H1 (cell line): ENCODE measurements around the gene PLCB1. TPM values are rescaled to one million over a fixed set of nuclear protein-coding genes. Genes with fewer than 3 reads are reported as not detected.

ENCODE experiments used
- CTBP2 ChIP-seq: IDR thresholded peaks from 2 replicates; pipeline ENCODE4 v1.7.0; 2011; ENCODE audit warnings: borderline replicate concordance, mild to moderate bottlenecking, moderate library complexity, mixed read lengths, low read length; ENCODE audit not compliant: insufficient read depth, insufficient read length
- HDAC6 ChIP-seq: IDR thresholded peaks from one replicate; pipeline ENCODE4 v1.7.1; 2012; ENCODE audit warnings: low read depth, mild to moderate bottlenecking, inconsistent platforms, low read length, moderate library complexity
- NANOG ChIP-seq: IDR thresholded peaks from 2 replicates; pipeline ENCODE4 v1.6.1; 2011; ENCODE audit warnings: low read length, low read depth, mild to moderate bottlenecking, inconsistent platforms; ENCODE audit not compliant: insufficient read depth, poor library complexity, severe bottlenecking
- RBBP5 ChIP-seq: IDR thresholded peaks from 2 replicates; pipeline ENCODE4 v1.7.1; 2012; ENCODE audit warnings: low read depth, mild to moderate bottlenecking, inconsistent platforms, low read length, moderate library complexity, borderline replicate concordance
- SAP30 ChIP-seq: fragments of 300-600 bp; sonication (generic); IDR thresholded peaks from 2 replicates; pipeline ENCODE4 v1.7.1; 2012; ENCODE audit warnings: low read length, moderate library complexity, mild to moderate bottlenecking, inconsistent platforms; ENCODE audit not compliant: insufficient read depth, insufficient replicate concordance
- ZNF274 ChIP-seq: IDR thresholded peaks from 2 replicates; pipeline ENCODE4 v1.7.0; 2012; ENCODE audit warnings: low read length, borderline replicate concordance; ENCODE audit errors: extremely low read depth
- polyA plus RNA-seq, 7 experiments: library from polyadenylated mRNA; depleted of rRNA in 3 of 7; stranded (reverse) in 5 of 7; unstranded in 2 of 7; fragments of >200 nt in 5 of 7; fragments of 200-250 nt in 2 of 7; gene quantifications; 1 replicate in 5 of 7; 2 replicates in 1 of 7; 4 replicates in 1 of 7; pipeline versions ENCODE4 v1.2.1 to v1.2.3, GENCODE V29; 2011 to 2013; ENCODE audit warnings: missing spikeins in 2 of 7, mixed read lengths in 2 of 7
- total RNA-seq: library from RNA; stranded (reverse); fragmentation: NEBNext Ultra II Directional; extraction: Animal tissue kit (Norgen Biotek cat#: 25700); gene quantifications from 2 replicates; pipeline ENCODE4 v1.2.1, GENCODE V29; 2021
- TF ChIP-seq, protein P1 (sequence below): IDR thresholded peaks from 2 replicates; pipeline ENCODE4 v1.6.1; 2011; ENCODE audit warnings: low read length, improper control_type of control experiment

The PLCB1 gene
- total and polyA plus RNA-seq, 2 of the 8 experiments (the other 6 are each of a cell fraction or from before 2014, with no cell fraction given), result 2.6 to 9.1 TPM

DNA sequence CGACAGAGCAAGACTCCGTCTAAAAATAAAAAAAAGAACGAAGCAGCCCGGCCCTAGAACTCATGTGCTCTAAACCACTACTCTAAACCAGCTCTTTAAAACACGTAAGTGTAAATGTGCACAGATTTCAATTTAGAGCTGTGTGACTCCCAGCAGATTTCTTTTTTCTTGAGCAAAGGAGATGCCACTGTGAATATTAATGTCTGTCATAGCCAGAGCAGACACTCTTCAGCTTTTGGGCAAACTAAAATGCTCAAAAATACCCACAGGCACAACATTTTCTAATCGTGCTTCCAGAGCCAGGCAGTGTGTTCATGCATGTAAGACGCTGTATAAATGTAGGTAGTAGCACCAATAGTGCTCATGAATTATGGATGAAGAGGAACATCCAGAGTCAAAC is 717.9 kb downstream of the PLCB1 start (continued):
- TF ChIP-seq, protein P1, sequence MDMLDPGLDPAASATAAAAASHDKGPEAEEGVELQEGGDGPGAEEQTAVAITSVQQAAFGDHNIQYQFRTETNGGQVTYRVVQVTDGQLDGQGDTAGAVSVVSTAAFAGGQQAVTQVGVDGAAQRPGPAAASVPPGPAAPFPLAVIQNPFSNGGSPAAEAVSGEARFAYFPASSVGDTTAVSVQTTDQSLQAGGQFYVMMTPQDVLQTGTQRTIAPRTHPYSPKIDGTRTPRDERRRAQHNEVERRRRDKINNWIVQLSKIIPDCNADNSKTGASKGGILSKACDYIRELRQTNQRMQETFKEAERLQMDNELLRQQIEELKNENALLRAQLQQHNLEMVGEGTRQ, result no peak
- no peak for TF ChIP-seq HDAC6
- TF ChIP-seq NANOG, result no peak
- TF ChIP-seq RBBP5, result no peak
- no peak for TF ChIP-seq ZNF274
- no peak for TF ChIP-seq SAP30
- no peak for TF ChIP-seq CTBP2
